ENCODE measurements around the gene NLRP9. TPM values are rescaled to one million over a fixed set of nuclear protein-coding genes. Genes with fewer than 3 reads are reported as not detected.

The NLRP9 gene
- total and polyA plus RNA-seq, 12 donors = not detected

DNA sequence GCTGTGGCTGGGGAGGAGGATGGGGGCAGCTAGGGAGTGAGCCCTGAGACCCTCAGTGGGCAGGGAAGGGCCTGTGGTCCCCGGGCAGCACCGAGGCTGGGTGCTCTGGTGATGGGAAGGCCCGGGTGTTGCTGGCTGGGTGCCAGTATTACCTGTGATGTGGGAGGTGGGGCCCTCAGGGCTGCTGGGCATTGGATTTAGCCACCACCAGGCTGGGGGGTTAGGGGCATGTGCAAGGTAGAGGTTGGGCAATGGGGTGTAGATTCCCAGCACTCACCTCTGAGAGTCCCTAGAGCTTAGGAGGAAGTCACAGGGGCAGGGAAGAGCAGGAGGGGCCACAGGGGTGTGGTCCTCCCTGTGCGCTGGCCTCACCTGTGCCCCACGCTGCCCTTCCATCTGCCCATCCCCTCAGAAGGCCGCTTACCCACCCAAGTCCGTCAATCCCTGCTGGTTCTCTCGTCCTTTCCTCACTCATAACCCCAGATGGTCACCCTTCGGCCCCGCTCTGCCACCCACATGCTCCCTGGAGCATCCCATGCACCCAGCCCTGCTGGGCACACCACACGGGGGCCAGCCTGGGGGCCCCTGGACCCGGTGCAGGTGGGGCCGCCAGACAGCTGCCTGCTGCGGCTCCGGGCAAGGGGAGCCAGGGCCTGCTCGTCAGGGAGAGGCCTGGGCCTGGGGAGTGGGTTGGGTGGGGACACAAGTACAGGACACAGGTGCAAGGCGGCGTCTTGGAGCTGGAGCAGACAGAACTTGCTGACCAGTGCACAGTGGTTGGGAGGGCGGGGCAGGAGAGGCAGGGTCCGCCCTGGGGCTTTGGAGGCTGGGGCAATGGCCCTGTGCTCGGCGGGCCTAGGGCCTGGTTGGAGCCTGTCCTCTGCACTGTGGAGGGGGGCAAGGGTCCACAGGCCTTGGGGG lies 50.7 kb downstream of the NLRP9 start:
- Histone ChIP-seq H3K27ac (no peak overlapping the region), H3K27me3 (no peaks in the 10 kb centered on the region), H3K4me1 (peaks cover 0 to 26% (median 0%) of the 10 kb centered on the region in 9 donors), H3K36me3 (peaks cover 0 to 99% (median 48%) of the 10 kb centered on the region in 9 donors), H3K4me3 (no peak overlapping the region), H3K9me3 (no peaks in the 10 kb centered on the region)
- intact Hi-C loops (cut with DNase I) = no loop called here
- TF ChIP-seq, protein P1, sequence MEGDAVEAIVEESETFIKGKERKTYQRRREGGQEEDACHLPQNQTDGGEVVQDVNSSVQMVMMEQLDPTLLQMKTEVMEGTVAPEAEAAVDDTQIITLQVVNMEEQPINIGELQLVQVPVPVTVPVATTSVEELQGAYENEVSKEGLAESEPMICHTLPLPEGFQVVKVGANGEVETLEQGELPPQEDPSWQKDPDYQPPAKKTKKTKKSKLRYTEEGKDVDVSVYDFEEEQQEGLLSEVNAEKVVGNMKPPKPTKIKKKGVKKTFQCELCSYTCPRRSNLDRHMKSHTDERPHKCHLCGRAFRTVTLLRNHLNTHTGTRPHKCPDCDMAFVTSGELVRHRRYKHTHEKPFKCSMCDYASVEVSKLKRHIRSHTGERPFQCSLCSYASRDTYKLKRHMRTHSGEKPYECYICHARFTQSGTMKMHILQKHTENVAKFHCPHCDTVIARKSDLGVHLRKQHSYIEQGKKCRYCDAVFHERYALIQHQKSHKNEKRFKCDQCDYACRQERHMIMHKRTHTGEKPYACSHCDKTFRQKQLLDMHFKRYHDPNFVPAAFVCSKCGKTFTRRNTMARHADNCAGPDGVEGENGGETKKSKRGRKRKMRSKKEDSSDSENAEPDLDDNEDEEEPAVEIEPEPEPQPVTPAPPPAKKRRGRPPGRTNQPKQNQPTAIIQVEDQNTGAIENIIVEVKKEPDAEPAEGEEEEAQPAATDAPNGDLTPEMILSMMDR (IDR thresholded peaks at IDR 0.05) = no peak
- ATAC-seq = no peak
- 90 to 95% methylated on average over 22 of the region's 22 CpGs for WGBS, 2 donors
- DNase-seq = no peak

DNA sequence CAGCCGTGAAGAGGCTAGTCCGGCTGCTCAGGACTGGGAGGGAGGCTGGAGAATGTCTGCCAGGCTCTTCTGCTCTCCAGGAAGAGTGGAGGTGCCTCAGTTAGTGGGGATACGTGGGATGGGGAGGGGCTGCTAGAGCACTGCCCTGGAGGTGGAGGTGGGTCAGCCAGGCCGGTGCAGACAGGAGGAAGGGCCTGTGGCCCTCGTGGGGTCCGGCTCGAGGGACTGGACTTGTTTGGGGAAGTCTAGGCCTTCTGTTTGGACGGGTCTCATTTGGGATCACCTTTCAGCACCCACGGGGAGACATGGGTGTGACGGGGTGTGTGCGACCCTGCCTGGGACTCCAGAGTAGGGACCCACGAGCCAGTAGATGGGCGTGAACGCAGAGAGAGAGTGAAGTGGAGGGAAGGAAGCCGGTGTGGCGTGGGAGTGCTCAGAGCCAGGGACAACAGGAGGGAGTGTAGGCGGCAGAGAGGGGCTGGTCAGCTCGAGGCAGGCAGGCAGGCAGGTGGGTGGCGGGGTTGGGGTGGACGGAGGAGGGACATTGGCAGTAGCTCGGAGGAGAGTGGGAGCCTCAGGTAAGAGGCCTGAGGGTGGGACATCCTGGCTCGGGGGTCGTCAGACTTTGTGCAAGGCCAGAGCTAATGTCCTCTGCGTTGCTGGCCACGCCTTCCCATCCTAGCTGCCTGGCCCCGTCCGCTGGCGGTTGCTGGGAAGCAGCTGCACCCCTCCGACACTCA lies 51.7 kb downstream of the NLRP9 start:
- Histone ChIP-seq H3K36me3 (peaks cover 0 to 99% (median 49%) of the 10 kb centered on the region in 9 donors), H3K4me3 (no peak overlapping the region), H3K9me3 (no peaks in the 10 kb centered on the region), H3K27me3 (no peaks in the 10 kb centered on the region), H3K4me1 (peaks cover 0 to 26% (median 3%) of the 10 kb centered on the region in 9 donors), H3K27ac (no peak overlapping the region)
- WGBS, 2 donors = 85 to 87% methylated on average over 29 of the region's 29 CpGs
- intact Hi-C loops (cut with DNase I) = no loop called here
- TF ChIP-seq, protein P1 (IDR thresholded peaks at IDR 0.05) = no peak
- no peak for DNase-seq
- ATAC-seq = no peak

DNA sequence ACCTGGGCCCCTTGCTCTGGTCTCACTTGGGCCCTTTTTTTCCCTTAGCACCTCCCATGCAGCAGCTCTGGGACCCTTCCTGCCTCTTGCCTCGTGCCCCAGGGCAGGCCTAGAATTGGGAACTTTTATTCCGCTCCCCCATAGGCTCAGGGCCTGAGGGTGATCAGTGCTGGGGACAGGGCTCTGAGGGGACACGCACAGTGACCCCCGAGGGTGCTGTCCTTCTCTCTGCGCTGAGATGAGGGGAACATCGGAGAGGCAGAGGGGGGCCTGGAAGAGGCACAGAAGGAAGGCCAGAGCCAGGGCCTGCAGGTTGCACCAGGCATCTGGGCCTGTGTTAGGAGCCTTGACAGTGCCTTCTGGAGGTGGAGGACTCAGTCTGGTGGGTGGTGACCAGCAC lies 52.4 kb downstream of the NLRP9 start:
- TF ChIP-seq, protein P1 (IDR thresholded peaks at IDR 0.05) = no peak
- H3K27me3 ChIP-seq = no peaks in the 10 kb centered on the region
- H3K4me3 ChIP-seq = no peak overlapping the region
- no peaks in the 10 kb centered on the region for H3K9me3 ChIP-seq
- H3K36me3 ChIP-seq = peaks cover 0 to 99% (median 51%) of the 10 kb centered on the region in 9 donors
- no peak overlapping the region for H3K27ac ChIP-seq
- peaks cover 0 to 30% (median 5%) of the 10 kb centered on the region in 9 donors for H3K4me1 ChIP-seq
- WGBS, 2 donors = 92 to 98% methylated on average over 6 of the region's 6 CpGs
- intact Hi-C loops (cut with DNase I) = no loop called here
- ATAC-seq (no peak), DNase-seq (no peak)

DNA sequence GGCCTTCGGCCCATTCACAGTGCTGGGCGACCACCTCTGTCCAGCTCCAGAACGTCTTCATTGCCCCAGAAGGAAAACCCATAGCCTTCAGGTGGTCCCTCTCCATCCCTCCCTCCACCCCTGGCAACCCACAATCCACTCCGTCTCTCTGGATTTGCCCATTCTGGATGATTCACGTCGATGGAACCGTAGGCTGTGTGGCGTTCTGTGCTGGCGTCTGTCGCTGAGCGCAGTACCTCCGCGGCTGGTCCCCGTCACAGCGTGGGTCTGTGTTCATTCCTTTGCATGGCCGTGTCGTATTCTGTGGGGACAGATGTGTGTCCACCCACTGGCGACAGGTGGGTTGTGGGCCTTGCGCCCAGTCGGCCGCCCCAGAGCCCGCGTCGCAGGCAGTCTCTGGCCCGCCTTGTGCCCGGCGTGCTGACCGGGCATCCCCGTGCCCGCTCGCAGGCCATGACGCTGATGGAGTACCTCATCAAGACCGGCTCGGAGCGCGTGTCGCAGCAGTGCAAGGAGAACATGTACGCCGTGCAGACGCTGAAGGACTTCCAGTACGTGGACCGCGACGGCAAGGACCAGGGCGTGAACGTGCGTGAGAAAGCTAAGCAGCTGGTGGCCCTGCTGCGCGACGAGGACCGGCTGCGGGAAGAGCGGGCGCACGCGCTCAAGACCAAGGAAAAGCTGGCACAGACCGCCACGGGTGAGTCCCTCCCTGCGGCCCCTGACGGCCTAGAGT lies 53.1 kb downstream of the NLRP9 start:
- WGBS, 2 donors = 96% methylated on average over 60 of the region's 60 CpGs
- Histone ChIP-seq H3K27me3 (no peaks in the 10 kb centered on the region), H3K4me3 (no peak overlapping the region), H3K36me3 (peaks cover 0 to 99% (median 45%) of the 10 kb centered on the region in 9 donors), H3K27ac (no peak overlapping the region), H3K4me1 (peaks cover 0 to 37% (median 8%) of the 10 kb centered on the region in 9 donors), H3K9me3 (no peaks in the 10 kb centered on the region)
- DNase-seq (no peak), ATAC-seq (no peak)
- TF ChIP-seq, protein P1 (IDR thresholded peaks at IDR 0.05) = no peak
- intact Hi-C loops (cut with DNase I) = no loop called here
